ENCODE data around the gene PRF1. TPM values are rescaled to one million over a fixed set of nuclear protein-coding genes. Genes with fewer than 3 reads are reported as not detected.
"Not testable (repeated sequence)": the region's sequence is repeated elsewhere in the genome, so short reads cannot be mapped to it uniquely, and the experiment has no call there.

PRF1 gene
- total and polyA plus RNA-seq, 12 donors = 0.17 to 4.1 (median 1.6) TPM

DNA sequence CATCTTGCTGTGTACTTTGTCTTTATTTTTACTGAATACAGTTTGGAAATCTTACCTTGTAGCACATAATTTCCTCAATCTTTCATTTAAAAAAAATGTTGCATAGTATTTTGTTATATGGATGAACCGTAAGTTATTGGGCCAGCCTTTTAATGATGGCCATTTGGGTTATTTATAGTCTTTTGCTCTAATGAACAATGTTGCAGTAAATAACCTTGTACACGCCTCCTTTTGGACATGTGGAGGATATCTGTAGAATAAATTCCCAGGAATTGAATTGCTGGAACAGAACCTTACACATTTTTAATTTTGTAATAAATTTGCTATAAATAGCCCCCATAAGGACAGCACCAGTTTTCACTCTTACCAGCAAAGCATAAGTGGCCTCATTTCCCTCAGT is 12.7 kb upstream of the PRF1 start:
- no peak for DNase-seq
- Histone ChIP-seq H3K27ac (no peak overlapping the region), H3K9me3 (replicated peaks in 1 of 3) (no peaks in the 10 kb centered on the region), H3K27me3 (no peaks in the 10 kb centered on the region), H3K36me3 (replicated peaks in 1 of 2) (no peaks in the 10 kb centered on the region), H3K4me3 (no peak overlapping the region), H3K4me1 (replicated peaks in 1 of 2) (no peaks in the 10 kb centered on the region)
- intact Hi-C loops (cut with DNase I) = no loop called here
- TF ChIP-seq, protein P1, sequence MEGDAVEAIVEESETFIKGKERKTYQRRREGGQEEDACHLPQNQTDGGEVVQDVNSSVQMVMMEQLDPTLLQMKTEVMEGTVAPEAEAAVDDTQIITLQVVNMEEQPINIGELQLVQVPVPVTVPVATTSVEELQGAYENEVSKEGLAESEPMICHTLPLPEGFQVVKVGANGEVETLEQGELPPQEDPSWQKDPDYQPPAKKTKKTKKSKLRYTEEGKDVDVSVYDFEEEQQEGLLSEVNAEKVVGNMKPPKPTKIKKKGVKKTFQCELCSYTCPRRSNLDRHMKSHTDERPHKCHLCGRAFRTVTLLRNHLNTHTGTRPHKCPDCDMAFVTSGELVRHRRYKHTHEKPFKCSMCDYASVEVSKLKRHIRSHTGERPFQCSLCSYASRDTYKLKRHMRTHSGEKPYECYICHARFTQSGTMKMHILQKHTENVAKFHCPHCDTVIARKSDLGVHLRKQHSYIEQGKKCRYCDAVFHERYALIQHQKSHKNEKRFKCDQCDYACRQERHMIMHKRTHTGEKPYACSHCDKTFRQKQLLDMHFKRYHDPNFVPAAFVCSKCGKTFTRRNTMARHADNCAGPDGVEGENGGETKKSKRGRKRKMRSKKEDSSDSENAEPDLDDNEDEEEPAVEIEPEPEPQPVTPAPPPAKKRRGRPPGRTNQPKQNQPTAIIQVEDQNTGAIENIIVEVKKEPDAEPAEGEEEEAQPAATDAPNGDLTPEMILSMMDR (IDR thresholded peaks at IDR 0.05) = no peak
- TF ChIP-seq POLR2A (IDR thresholded peaks at IDR 0.05) = no peak
- 74 to 84% (median 80%) methylated on average over 2 of the region's 2 CpGs for WGBS, 4 donors

DNA sequence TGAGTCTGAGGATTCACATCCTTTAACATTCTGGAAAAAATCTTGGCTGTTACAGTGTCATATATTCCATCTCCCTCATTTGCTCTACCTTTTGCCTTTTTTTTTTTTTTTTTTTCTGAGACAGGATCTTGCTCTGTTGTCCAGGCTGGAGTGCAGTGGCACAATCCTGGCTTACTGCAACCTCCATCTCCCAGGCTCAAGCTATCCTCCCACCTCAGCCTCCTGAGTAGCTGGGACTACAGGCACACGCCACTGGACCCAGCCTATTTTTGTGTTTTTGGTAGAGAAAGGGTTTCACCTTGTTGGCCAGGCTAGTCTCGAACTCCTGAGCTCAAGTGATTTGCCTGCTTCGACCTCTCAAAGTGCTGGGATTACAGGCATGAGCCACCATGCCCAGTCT is 11.8 kb upstream of the PRF1 start:
- H3K36me3 ChIP-seq (replicated peaks in 1 of 2); intact Hi-C loops (cut with DNase I): not testable (repeated sequence)
- 85 to 95% (median 89%) methylated on average over 3 of the region's 3 CpGs for WGBS, 4 donors

GRCh38 chr10:70613941-70614340 is 11.4 kb upstream of the PRF1 start:
- 58 to 74% (median 71%) methylated on average over 2 of the region's 2 CpGs for WGBS, 4 donors
- intact Hi-C loops (cut with DNase I) = no loop called here

More for the DNA sequence above, 11.8 kb upstream of the PRF1 start:
- H3K9me3 ChIP-seq (replicated peaks in 1 of 3); H3K27me3 ChIP-seq; H3K4me1 ChIP-seq (replicated peaks in 1 of 2); DNase-seq; H3K27ac ChIP-seq; H3K4me3 ChIP-seq: not testable (repeated sequence)

GRCh38 chr10:70607936-70608335 is 5.4 kb upstream of the PRF1 start:
- H3K27ac ChIP-seq = no peak overlapping the region
- no peak for TF ChIP-seq POLR2A (IDR thresholded peaks at IDR 0.05)
- TF ChIP-seq, protein P1 (IDR thresholded peaks at IDR 0.05) = no peak
- H3K27me3 ChIP-seq = no peaks in the 10 kb centered on the region
- intact Hi-C loops (cut with DNase I) = no loop called here
- H3K4me3 ChIP-seq = no peak overlapping the region
- WGBS, 4 donors = 88 to 95% (median 91%) methylated on average over 2 to 4 of the region's 4 CpGs
- H3K9me3 ChIP-seq (replicated peaks in 1 of 3) = no peaks in the 10 kb centered on the region
- DNase-seq = no peak
- H3K4me1 ChIP-seq (replicated peaks in 1 of 2) = no peaks in the 10 kb centered on the region
- H3K36me3 ChIP-seq (replicated peaks in 1 of 2) = no peaks in the 10 kb centered on the region

More at GRCh38 chr10:70613941-70614340, 11.4 kb upstream of the PRF1 start:
- DNase-seq = no peak
- H3K27me3 ChIP-seq = no peaks in the 10 kb centered on the region
- TF ChIP-seq, protein P1 (IDR thresholded peaks at IDR 0.05) = no peak
- no peak for TF ChIP-seq POLR2A (IDR thresholded peaks at IDR 0.05)
- no peak overlapping the region for H3K27ac ChIP-seq
- no peaks in the 10 kb centered on the region for H3K4me1 ChIP-seq (replicated peaks in 1 of 2)
- no peaks in the 10 kb centered on the region for H3K9me3 ChIP-seq (replicated peaks in 1 of 3)
- H3K4me3 ChIP-seq = no peak overlapping the region
- no peaks in the 10 kb centered on the region for H3K36me3 ChIP-seq (replicated peaks in 1 of 2)

DNA sequence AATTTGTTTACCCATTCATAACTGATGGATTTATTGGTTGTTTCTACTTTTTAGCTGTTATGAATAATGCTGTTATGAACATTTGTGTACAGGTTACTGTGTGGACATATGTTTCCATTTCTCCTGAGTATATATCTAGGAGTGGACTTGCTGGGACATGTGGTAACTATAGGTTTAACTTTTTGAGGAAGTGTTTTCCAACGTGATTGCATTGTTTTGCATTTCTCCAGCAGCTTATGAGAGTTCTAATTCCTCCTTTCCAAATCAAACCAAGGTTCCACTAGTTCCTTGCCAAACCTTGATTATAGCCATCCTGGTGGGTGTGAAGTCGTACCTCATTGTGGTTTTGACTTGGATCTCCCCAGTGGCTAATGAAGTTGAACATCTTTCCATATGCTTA is 2.6 kb upstream of the PRF1 start:
- Histone ChIP-seq H3K9me3 (replicated peaks in 1 of 3) (no peaks in the 10 kb centered on the region), H3K4me3 (no peak overlapping the region), H3K36me3 (replicated peaks in 1 of 2) (no peaks in the 10 kb centered on the region), H3K27ac (no peak overlapping the region), H3K27me3 (no peaks in the 10 kb centered on the region), H3K4me1 (replicated peaks in 1 of 2) (no peaks in the 10 kb centered on the region)
- DNase-seq = no peak
- intact Hi-C loops (cut with DNase I) = no loop called here
- TF ChIP-seq, protein P1 (IDR thresholded peaks at IDR 0.05) = no peak
- TF ChIP-seq POLR2A (IDR thresholded peaks at IDR 0.05) = no peak
- 58 to 66% (median 62%) methylated on average over 2 of the region's 2 CpGs for WGBS, 4 donors
